HepG2 (cell line): ENCODE data around the gene IFIT1B. TPM values are rescaled to one million over a fixed set of nuclear protein-coding genes. Genes with fewer than 3 reads are reported as not detected.

Experiments used
- ATF6 ChIP-seq: sonication (generic); formaldehyde crosslinking; conservative IDR thresholded peaks from 2 replicates; pipeline ENCODE4 v1.4.0; 2020; ENCODE audit warnings: missing genetic modification reagents
- E2F1 ChIP-seq: sonication (generic); formaldehyde crosslinking; IDR thresholded peaks from 2 replicates; pipeline ENCODE4 v1.5.0; 2020; ENCODE audit warnings: missing genetic modification reagents
- FUBP1 ChIP-seq: sonication (generic); formaldehyde crosslinking; IDR thresholded peaks from 2 replicates; pipeline ENCODE4 v1.5.1; 2020; ENCODE audit warnings: missing genetic modification reagents, mild to moderate bottlenecking, borderline replicate concordance
- HOXA5 ChIP-seq: sonication (generic); formaldehyde crosslinking; IDR thresholded peaks from 2 replicates; pipeline ENCODE4 v1.4.0; 2020; ENCODE audit warnings: missing genetic modification reagents
- HOXA7 ChIP-seq: sonication (generic); formaldehyde crosslinking; IDR thresholded peaks from 2 replicates; pipeline ENCODE4 v1.8.1; 2022; ENCODE audit warnings: mild to moderate bottlenecking, missing genetic modification reagents, moderate library complexity
- IRF2 ChIP-seq: IDR thresholded peaks from 2 replicates; pipeline ENCODE4 v1.6.1; 2018; ENCODE audit warnings: missing genetic modification reagents, missing compliant biosample characterization
- MXI1 ChIP-seq: IDR thresholded peaks from 3 replicates; pipeline ENCODE4 v1.6.1; 2012; ENCODE audit warnings: low read depth, low read length, inconsistent platforms, borderline replicate concordance
- REL ChIP-seq: sonication (generic); formaldehyde crosslinking; conservative IDR thresholded peaks from 2 replicates; pipeline ENCODE4 v1.8.0; 2022; ENCODE audit warnings: mild to moderate bottlenecking, missing genetic modification reagents, moderate library complexity
- RXRB ChIP-seq: IDR thresholded peaks from 2 replicates; pipeline ENCODE4 v1.6.1; 2016; ENCODE audit warnings: borderline replicate concordance, missing genetic modification reagents, missing compliant biosample characterization
- ZBTB46 ChIP-seq: sonication (generic); formaldehyde crosslinking; IDR thresholded peaks from 2 replicates; pipeline ENCODE4 v1.4.0; 2020; ENCODE audit warnings: mild to moderate bottlenecking, missing genetic modification reagents, borderline replicate concordance
- ZNF136 ChIP-seq: sonication (generic); formaldehyde crosslinking; IDR thresholded peaks from 2 replicates; pipeline ENCODE4 v1.8.1; 2022; ENCODE audit warnings: low read depth, mild to moderate bottlenecking, moderate library complexity, missing genetic modification reagents
- ZNF564 ChIP-seq: sonication (generic); formaldehyde crosslinking; IDR thresholded peaks from 2 replicates; pipeline ENCODE4 v1.8.1; 2023; ENCODE audit warnings: mild to moderate bottlenecking, missing genetic modification reagents
- ZNF772 ChIP-seq: sonication (generic); formaldehyde crosslinking; IDR thresholded peaks from 2 replicates; pipeline ENCODE4 v1.5.0; 2020; ENCODE audit warnings: mild to moderate bottlenecking, missing genetic modification reagents
- ZSCAN29 ChIP-seq: sonication (generic); formaldehyde crosslinking; conservative IDR thresholded peaks from 2 replicates; pipeline ENCODE4 v1.4.0; 2020; ENCODE audit warnings: mild to moderate bottlenecking, missing genetic modification reagents
- polyA plus RNA-seq, 8 experiments: library from polyadenylated mRNA; depleted of rRNA in 3 of 8; stranded (reverse) in 7 of 8; unstranded in 1 of 8; fragments of >200 nt; fragmentation: Illumina TruSeq in 4 of 8; extraction: Trizol in 4 of 8; gene quantifications; 2 replicates each; pipeline versions ENCODE4 v1.2.1 to v1.2.3, GENCODE V29; 2011 to 2016; ENCODE audit warnings: low read depth in 4 of 8, missing spikeins in 1 of 8, mixed read lengths in 1 of 8; ENCODE audit not compliant: insufficient read depth in 1 of 8
- total RNA-seq, 5 experiments: library from RNA; depleted of rRNA; stranded (reverse); fragments of >200 nt; fragmentation: Illumina TruSeq; extraction: Trizol; gene quantifications; 2 replicates each; pipeline ENCODE4 v1.2.3, GENCODE V29; 2016; ENCODE audit warnings: low read depth in 1 of 5
- TF ChIP-seq, protein P1 (sequence below): IDR thresholded peaks from 2 replicates; pipeline ENCODE4 v1.6.1; 2016; ENCODE audit warnings: low read depth, borderline replicate concordance
- TF ChIP-seq, protein P2 (sequence below): sonication (generic); formaldehyde crosslinking; conservative IDR thresholded peaks from 2 replicates; pipeline ENCODE4 v1.4.0; 2020; ENCODE audit warnings: mild to moderate bottlenecking, missing genetic modification reagents, moderate library complexity
- TF ChIP-seq, protein P3 (sequence below): sonication (generic); formaldehyde crosslinking; IDR thresholded peaks from 2 replicates; pipeline ENCODE4 v1.9.0; 2021; ENCODE audit warnings: missing genetic modification reagents, borderline replicate concordance

IFIT1B gene
- total and polyA plus RNA-seq, 2 of the 13 experiments (the other 11 are each of a cell fraction or from before 2014, with no cell fraction given), result not detected

DNA sequence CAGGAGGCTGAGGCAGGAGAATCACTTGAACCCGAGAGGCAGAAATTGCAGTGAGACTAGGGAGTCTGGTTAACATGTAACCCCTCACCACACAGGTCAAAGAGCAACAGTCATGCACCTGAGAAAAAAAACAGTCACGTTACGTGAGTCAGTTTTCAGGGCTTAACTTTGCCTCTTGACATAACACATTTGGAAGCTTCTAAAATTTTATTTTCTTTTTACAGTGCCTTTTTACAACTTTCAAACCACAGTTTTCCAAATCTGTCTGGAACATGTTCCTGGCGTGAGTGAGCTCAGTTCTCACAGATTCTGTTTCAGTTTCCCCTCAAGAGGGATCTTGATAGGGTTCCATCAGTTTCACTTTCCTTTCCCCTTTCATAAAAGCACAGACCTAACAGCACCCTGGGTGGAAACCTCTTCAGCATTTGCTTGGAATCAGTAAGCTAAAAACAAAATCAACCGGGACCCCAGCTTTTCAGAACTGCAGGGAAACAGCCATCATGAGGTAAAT is 45.7 kb upstream of the IFIT1B start (continued):
- no peak for TF ChIP-seq FUBP1
- TF ChIP-seq IRF2 (CRISPR knock-in tag), result peak; percentile 73
- TF ChIP-seq ZNF772 (CRISPR knock-in tag), result no peak
- no peak for TF ChIP-seq ZBTB46 (CRISPR knock-in tag)
- TF ChIP-seq E2F1 (CRISPR knock-in tag), result no peak
- TF ChIP-seq RXRB (CRISPR knock-in tag), result peak; percentile 11; the same call in 1 of the 2 replicates
- no peak for TF ChIP-seq ZNF136 (CRISPR knock-in tag)
- no peak for TF ChIP-seq ZNF564 (CRISPR knock-in tag)
- TF ChIP-seq, protein P1, sequence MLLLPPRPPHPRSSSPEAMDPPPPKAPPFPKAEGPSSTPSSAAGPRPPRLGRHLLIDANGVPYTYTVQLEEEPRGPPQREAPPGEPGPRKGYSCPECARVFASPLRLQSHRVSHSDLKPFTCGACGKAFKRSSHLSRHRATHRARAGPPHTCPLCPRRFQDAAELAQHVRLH (CRISPR knock-in tag), result no peak
- TF ChIP-seq ZSCAN29, result no peak
- 0 out of 2 replicates have a peak, but pooled peaks have one; percentile 27 for TF ChIP-seq HOXA5 (CRISPR knock-in tag)
- no peak for TF ChIP-seq HOXA7 (CRISPR knock-in tag)
- no peak for TF ChIP-seq REL (CRISPR knock-in tag)
- TF ChIP-seq ATF6, result no peak
- no peak for TF ChIP-seq MXI1
- TF ChIP-seq, protein P2, sequence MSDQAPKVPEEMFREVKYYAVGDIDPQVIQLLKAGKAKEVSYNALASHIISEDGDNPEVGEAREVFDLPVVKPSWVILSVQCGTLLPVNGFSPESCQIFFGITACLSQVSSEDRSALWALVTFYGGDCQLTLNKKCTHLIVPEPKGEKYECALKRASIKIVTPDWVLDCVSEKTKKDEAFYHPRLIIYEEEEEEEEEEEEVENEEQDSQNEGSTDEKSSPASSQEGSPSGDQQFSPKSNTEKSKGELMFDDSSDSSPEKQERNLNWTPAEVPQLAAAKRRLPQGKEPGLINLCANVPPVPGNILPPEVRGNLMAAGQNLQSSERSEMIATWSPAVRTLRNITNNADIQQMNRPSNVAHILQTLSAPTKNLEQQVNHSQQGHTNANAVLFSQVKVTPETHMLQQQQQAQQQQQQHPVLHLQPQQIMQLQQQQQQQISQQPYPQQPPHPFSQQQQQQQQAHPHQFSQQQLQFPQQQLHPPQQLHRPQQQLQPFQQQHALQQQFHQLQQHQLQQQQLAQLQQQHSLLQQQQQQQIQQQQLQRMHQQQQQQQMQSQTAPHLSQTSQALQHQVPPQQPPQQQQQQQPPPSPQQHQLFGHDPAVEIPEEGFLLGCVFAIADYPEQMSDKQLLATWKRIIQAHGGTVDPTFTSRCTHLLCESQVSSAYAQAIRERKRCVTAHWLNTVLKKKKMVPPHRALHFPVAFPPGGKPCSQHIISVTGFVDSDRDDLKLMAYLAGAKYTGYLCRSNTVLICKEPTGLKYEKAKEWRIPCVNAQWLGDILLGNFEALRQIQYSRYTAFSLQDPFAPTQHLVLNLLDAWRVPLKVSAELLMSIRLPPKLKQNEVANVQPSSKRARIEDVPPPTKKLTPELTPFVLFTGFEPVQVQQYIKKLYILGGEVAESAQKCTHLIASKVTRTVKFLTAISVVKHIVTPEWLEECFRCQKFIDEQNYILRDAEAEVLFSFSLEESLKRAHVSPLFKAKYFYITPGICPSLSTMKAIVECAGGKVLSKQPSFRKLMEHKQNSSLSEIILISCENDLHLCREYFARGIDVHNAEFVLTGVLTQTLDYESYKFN, result peak; percentile 78
- TF ChIP-seq, protein P3, sequence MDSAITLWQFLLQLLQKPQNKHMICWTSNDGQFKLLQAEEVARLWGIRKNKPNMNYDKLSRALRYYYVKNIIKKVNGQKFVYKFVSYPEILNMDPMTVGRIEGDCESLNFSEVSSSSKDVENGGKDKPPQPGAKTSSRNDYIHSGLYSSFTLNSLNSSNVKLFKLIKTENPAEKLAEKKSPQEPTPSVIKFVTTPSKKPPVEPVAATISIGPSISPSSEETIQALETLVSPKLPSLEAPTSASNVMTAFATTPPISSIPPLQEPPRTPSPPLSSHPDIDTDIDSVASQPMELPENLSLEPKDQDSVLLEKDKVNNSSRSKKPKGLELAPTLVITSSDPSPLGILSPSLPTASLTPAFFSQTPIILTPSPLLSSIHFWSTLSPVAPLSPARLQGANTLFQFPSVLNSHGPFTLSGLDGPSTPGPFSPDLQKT (CRISPR knock-in tag), result no peak
